ENCODE data around the gene MSI2.

- TF ChIP-seq CTCF (IDR thresholded peaks at IDR 0.05; ENCODE audit: insufficient read depth, low read depth, low read length) (no peak), EZH2 (IDR thresholded peaks at IDR 0.05; ENCODE audit: insufficient read depth, low read length) (no peak)
Observed at GRCh38 chr17:57299176-57299575, 42.9 kb downstream of the MSI2 start.
